ENCODE results near the gene OR51S1. TPM values are rescaled to one million over a fixed set of nuclear protein-coding genes. Genes with fewer than 3 reads are reported as not detected.
"Not testable (repeated sequence)": the region's sequence is repeated elsewhere in the genome, so short reads cannot be mapped to it uniquely, and the experiment has no call there.

Gene OR51S1, protein sequence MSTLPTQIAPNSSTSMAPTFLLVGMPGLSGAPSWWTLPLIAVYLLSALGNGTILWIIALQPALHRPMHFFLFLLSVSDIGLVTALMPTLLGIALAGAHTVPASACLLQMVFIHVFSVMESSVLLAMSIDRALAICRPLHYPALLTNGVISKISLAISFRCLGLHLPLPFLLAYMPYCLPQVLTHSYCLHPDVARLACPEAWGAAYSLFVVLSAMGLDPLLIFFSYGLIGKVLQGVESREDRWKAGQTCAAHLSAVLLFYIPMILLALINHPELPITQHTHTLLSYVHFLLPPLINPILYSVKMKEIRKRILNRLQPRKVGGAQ
- not detected in 2 replicates for total RNA-seq (2014; rRNA removed; shearing (Covaris generic))

DNA sequence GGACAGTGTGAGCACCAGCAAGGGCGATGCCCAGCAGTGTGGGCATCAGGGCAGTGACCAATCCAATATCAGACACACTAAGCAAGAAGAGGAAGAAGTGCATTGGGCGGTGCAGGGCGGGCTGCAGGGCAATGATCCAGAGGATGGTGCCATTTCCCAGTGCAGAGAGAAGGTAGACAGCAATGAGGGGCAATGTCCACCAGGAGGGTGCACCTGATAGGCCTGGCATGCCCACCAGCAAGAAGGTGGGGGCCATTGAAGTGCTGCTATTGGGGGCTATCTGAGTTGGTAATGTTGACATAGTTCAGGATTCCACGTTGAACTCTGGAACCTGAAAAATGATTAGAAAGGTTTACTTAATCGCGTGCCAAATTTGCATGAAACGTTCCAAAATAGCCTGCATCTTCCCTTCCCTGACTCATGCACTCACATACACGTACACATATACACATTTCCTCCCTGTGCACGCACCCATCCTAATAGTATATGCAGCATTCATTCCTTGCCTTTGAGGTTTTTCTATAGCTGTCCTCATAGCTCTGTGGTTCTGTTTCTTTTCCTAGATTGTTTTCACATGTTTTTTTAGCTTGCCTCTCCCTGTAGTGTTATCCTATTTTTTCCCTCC, at the start of gene OR51S1:
TSS of gene OR51S1 (minus strand) at position 301 of the 625 bp plus-strand sequence. CDS start at position 301, 0 bp downstream.
- Histone ChIP-seq H3K27ac (no peak within 1 kb of the TSS), H3K36me3 (no peaks in the 10 kb centered on the region), H3K4me3 (no peak within 1 kb of the TSS), H3K9me3 (replicated peaks) (no peaks in the 10 kb centered on the region), H3K27me3 (replicated peaks) (no peaks in the 10 kb centered on the region), H3K4me1 (replicated peaks) (no peaks in the 10 kb centered on the region)
- DNase-seq (ENCODE audit: low read depth in 1 of 2, low spot score in 2 of 2) = no peak

DNA sequence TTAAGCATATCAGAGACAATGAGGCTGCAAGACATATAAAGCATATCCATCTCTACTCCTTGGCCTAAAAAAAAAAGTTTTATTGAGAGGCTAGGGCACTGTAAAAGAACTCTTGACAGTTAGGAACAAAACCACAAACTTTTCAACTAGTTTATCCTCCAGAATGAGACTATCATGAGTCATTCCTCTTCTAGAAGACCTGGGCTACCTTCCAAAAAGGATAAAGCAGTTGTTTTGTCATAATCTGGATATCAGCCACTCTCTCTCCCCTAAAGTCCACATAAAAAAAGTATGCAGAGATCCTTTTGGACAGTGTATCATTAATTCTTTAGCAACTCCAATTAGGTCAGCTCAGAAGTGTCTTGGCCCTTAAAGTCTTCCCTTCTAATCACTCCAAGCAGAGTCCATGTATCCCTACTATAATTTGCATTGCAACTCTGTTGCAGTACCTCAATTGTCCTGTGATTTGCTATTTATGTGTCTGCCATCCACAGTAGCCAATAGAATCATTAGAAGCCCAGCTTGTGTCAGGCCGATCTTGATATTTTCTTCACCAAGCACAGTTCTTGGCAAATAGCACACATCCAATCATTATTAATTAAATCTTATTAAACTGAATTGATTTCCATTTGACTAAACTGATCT, 43.1 kb upstream of the OR51S1 start:
- peaks cover 14% of the 10 kb centered on the region for H3K4me1 ChIP-seq (replicated peaks)
- H3K36me3 ChIP-seq = no peaks in the 10 kb centered on the region
- H3K27me3 ChIP-seq (replicated peaks) = peaks cover 15% of the 10 kb centered on the region; the same call in 1 of the 2 replicates
- H3K9me3 ChIP-seq (replicated peaks) = no peaks in the 10 kb centered on the region
- no peak overlapping the region for H3K4me3 ChIP-seq
- peak in 1 of 2 experiments; percentile 87 for DNase-seq (ENCODE audit: low read depth in 1 of 2, low spot score in 2 of 2)
- H3K27ac ChIP-seq = 0 out of 2 replicates have a peak overlapping the region, but pooled peaks have one; percentile 2

DNA sequence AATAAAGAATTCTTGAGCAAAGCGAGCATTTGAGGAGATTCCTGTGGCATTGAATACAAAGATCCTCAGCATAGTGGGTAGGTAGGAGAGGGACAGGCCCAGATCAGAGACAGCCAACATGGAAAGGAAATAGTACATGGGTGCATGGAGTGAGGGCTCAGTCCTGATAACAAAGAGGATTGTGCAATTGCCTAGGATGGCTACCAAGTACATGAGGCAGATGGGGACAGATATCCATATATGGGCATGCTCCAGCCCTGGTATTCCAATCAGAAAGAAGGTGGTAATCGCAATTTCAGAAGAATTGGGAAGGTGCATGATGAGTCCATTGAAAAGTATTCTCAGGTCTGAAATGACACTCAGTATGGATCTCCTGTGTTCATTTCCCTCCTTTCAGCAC, 41.3 kb upstream of the OR51S1 start:
- peaks cover 14% of the 10 kb centered on the region for H3K4me1 ChIP-seq (replicated peaks)
- DNase-seq (ENCODE audit: low read depth in 1 of 2, low spot score in 2 of 2) = no peak
- H3K9me3 ChIP-seq (replicated peaks) = no peaks in the 10 kb centered on the region
- no peak overlapping the region for H3K27ac ChIP-seq
- H3K4me3 ChIP-seq = no peak overlapping the region
- no peaks in the 10 kb centered on the region for H3K36me3 ChIP-seq
- peaks cover 5% of the 10 kb centered on the region; the same call in 1 of the 2 replicates for H3K27me3 ChIP-seq (replicated peaks)

DNA sequence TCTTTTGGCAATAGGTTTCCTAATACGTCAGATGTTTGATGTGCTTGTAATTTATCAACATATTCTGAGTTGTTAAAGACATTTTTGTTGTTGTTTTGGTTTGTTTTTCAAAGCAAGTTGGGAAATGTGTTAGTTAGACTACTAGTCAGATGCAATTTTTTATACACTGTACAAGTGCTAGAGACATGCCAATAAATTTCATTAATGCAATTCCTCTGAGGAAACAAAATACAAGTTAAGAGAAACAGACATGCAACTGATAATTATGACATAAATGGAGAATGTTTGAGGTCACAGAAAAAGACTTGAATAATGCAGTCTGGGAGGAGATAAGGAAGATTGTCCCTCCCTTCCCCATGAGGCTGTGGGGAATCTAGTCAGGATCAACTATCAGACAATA, 38.6 kb upstream of the OR51S1 start:
- no peak overlapping the region for H3K4me3 ChIP-seq
- no peak for DNase-seq (ENCODE audit: low read depth in 1 of 2, low spot score in 2 of 2)
- H3K36me3 ChIP-seq = no peaks in the 10 kb centered on the region
- no peak overlapping the region for H3K27ac ChIP-seq
- no peaks in the 10 kb centered on the region; the same call in 1 of the 2 replicates for H3K27me3 ChIP-seq (replicated peaks)
- no peaks in the 10 kb centered on the region for H3K9me3 ChIP-seq (replicated peaks)
- H3K4me1 ChIP-seq (replicated peaks) = peaks cover 14% of the 10 kb centered on the region

DNA sequence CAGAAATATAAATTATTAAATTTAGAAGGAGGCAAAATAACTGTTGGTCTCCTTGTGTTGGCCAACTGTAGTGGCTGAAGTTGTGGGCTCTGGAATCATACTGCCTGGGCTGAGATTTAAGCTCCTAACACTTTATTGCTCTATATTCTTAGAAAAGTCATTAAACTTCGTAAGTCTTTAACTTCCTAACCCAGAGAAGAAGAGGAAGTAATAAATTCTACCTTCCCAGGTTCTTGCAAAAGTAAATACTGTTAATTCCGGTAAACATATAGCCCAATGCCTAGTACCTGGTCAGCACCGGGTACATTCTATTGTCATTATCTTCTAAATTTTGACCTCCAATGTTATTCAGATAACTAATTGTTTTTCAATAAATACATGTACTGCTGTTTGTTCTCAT, 37.2 kb upstream of the OR51S1 start:
- DNase-seq (ENCODE audit: low read depth in 1 of 2, low spot score in 2 of 2) = no peak
- no peaks in the 10 kb centered on the region for H3K9me3 ChIP-seq (replicated peaks)
- no peak overlapping the region for H3K4me3 ChIP-seq
- peaks cover 1% of the 10 kb centered on the region for H3K4me1 ChIP-seq (replicated peaks)
- no peaks in the 10 kb centered on the region for H3K36me3 ChIP-seq
- no peaks in the 10 kb centered on the region; the same call in 1 of the 2 replicates for H3K27me3 ChIP-seq (replicated peaks)
- no peak overlapping the region for H3K27ac ChIP-seq

DNA sequence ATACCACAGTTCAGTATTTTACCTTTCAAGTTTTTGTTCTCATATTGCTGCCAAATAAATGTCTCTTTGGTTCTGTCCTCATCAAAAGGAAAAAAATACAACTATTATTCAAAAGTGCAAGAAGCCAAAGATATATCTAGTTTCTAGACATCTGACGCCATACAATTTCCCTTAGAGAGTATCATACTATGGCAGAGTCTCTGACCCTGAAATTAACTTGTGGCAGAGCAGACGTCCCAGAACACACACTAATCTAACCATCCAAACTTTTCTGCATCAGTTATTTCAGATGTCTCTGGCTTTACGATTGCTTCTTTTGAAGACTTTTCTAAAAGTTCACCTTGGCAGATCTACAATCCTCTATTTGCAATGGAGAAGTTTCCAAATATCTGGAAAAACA, 35.4 kb upstream of the OR51S1 start:
- no peak overlapping the region for H3K27ac ChIP-seq
- H3K4me3 ChIP-seq = no peak overlapping the region
- H3K9me3 ChIP-seq (replicated peaks) = no peaks in the 10 kb centered on the region
- H3K4me1 ChIP-seq (replicated peaks) = no peaks in the 10 kb centered on the region
- DNase-seq (ENCODE audit: low read depth in 1 of 2, low spot score in 2 of 2) = no peak
- H3K36me3 ChIP-seq = no peaks in the 10 kb centered on the region
- no peaks in the 10 kb centered on the region; the same call in 1 of the 2 replicates for H3K27me3 ChIP-seq (replicated peaks)

DNA sequence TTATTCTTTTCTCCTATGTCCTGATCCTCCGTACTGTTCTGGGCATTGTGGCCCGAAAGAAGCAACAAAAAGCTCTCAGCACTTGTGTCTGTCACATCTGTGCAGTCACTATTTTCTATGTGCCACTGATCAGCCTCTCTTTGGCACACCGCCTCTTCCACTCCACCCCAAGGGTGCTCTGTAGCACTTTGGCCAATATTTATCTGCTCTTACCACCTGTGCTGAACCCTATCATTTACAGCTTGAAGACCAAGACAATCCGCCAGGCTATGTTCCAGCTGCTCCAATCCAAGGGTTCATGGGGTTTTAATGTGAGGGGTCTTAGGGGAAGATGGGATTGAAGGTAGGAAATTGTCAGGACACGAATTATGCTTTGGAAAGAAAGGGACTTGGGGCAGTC, 33.5 kb upstream of the OR51S1 start:
- Histone ChIP-seq H3K27ac (no peak overlapping the region), H3K9me3 (replicated peaks) (no peaks in the 10 kb centered on the region), H3K27me3 (replicated peaks) (no peaks in the 10 kb centered on the region; the same call in 1 of the 2 replicates), H3K4me1 (replicated peaks) (no peaks in the 10 kb centered on the region), H3K4me3 (no peak overlapping the region), H3K36me3 (no peaks in the 10 kb centered on the region)
- DNase-seq (ENCODE audit: low read depth in 1 of 2, low spot score in 2 of 2) = no peak

DNA sequence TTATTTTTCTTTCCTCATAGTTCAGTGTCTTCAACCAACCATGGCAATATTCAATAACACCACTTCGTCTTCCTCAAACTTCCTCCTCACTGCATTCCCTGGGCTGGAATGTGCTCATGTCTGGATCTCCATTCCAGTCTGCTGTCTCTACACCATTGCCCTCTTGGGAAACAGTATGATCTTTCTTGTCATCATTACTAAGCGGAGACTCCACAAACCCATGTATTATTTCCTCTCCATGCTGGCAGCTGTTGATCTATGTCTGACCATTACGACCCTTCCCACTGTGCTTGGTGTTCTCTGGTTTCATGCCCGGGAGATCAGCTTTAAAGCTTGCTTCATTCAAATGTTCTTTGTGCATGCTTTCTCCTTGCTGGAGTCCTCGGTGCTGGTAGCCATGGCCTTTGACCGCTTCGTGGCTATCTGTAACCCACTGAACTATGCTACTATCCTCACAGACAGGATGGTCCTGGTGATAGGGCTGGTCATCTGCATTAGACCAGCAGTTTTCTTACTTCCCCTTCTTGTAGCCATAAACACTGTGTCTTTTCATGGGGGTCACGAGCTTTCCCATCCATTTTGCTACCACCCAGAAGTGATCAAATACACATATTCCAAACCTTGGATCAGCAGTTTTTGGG, 33.0 kb upstream of the OR51S1 start, which contains the start of gene OR51T1:
TSS of gene OR51T1 (plus strand) at position 41 of the 641 bp plus-strand sequence. CDS start at position 41, 0 bp downstream.
- Histone ChIP-seq H3K27ac (no peak within 1 kb of the TSS), H3K27me3 (replicated peaks) (no peaks in the 10 kb centered on the region; the same call in 1 of the 2 replicates)

DNA sequence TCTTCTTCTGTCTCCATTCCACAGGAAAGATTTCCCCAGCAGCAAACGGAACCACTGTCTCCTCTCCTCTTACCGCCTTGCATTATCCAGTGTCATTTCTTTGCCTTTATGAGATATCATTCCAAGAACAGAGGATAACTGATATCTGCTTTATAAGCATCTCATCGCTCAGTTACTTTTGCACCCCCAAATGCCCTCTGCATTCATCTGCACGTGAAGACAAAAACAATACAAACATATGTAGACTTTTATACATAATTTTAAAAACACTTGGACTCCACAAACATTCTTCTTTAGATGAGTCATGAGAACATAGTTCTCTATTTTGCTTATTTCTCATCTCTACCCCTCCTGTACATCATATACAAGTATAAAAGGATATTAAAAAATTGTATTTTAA, 32.2 kb upstream of the OR51S1 start:
- DNase-seq (ENCODE audit: low read depth in 1 of 2, low spot score in 2 of 2) = no peak
- H3K9me3 ChIP-seq (replicated peaks) = no peaks in the 10 kb centered on the region
- no peaks in the 10 kb centered on the region for H3K4me1 ChIP-seq (replicated peaks)
- H3K27ac ChIP-seq = no peak overlapping the region
- H3K36me3 ChIP-seq = no peaks in the 10 kb centered on the region
- no peak overlapping the region for H3K4me3 ChIP-seq
- H3K27me3 ChIP-seq (replicated peaks) = no peaks in the 10 kb centered on the region; the same call in 1 of the 2 replicates

More for the DNA sequence above, 33.0 kb upstream of the OR51S1 start, which contains the start of gene OR51T1:
- no peak within 1 kb of the TSS for H3K4me3 ChIP-seq
- no peaks in the 10 kb centered on the region for H3K9me3 ChIP-seq (replicated peaks)
- no peak for DNase-seq (ENCODE audit: low read depth in 1 of 2, low spot score in 2 of 2)
- no peaks in the 10 kb centered on the region for H3K36me3 ChIP-seq
- no peaks in the 10 kb centered on the region for H3K4me1 ChIP-seq (replicated peaks)

DNA sequence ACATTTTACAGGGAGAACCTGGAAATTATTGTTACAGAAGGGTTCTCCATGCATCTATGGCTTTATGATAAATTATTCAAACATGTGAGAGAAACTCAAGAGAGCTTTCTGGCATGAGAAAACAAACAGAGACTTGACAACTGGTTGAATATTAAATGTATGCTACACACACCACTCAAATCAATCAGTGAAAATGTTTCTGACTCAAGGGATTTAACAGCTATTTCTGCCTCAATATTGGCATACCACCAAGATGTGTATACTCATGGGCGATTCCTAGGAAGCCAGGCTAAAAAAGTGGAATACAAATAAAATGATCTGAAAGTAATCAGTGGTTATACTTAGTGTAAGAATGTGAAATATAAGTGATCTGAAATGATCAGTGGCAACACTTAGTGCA, 16.8 kb upstream of the OR51S1 start:
- no peaks in the 10 kb centered on the region for H3K36me3 ChIP-seq
- no peak overlapping the region for H3K27ac ChIP-seq
- H3K9me3 ChIP-seq (replicated peaks) = no peaks in the 10 kb centered on the region
- no peaks in the 10 kb centered on the region for H3K27me3 ChIP-seq (replicated peaks)
- no peak for DNase-seq (ENCODE audit: low read depth in 1 of 2, low spot score in 2 of 2)
- no peaks in the 10 kb centered on the region for H3K4me1 ChIP-seq (replicated peaks)
- no peak overlapping the region for H3K4me3 ChIP-seq

DNA sequence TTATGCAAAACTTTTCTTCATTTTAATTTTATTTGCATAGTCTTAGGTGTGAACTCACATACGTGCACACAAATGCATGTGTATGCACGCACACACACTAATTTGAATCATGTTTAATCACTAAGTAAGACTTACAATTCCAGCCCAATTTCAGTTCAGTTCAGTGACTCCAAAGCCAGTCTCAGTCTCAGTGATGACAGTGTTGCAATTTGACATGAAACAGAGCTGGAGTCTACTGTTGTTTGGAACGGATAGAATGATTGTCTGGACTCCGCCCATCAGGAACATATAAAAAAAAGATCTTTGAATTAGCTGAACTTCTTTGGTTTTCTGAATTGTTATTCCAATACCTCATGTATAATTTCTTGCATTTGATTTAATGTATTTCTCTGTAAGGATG, 14.9 kb upstream of the OR51S1 start:
- no peaks in the 10 kb centered on the region for H3K4me1 ChIP-seq (replicated peaks)
- H3K9me3 ChIP-seq (replicated peaks) = peaks cover 4% of the 10 kb centered on the region; the same call in 1 of the 2 replicates
- no peak overlapping the region for H3K4me3 ChIP-seq
- no peak overlapping the region for H3K27ac ChIP-seq
- no peak for DNase-seq (ENCODE audit: low read depth in 1 of 2, low spot score in 2 of 2)
- no peaks in the 10 kb centered on the region for H3K36me3 ChIP-seq
- H3K27me3 ChIP-seq (replicated peaks) = no peaks in the 10 kb centered on the region

DNA sequence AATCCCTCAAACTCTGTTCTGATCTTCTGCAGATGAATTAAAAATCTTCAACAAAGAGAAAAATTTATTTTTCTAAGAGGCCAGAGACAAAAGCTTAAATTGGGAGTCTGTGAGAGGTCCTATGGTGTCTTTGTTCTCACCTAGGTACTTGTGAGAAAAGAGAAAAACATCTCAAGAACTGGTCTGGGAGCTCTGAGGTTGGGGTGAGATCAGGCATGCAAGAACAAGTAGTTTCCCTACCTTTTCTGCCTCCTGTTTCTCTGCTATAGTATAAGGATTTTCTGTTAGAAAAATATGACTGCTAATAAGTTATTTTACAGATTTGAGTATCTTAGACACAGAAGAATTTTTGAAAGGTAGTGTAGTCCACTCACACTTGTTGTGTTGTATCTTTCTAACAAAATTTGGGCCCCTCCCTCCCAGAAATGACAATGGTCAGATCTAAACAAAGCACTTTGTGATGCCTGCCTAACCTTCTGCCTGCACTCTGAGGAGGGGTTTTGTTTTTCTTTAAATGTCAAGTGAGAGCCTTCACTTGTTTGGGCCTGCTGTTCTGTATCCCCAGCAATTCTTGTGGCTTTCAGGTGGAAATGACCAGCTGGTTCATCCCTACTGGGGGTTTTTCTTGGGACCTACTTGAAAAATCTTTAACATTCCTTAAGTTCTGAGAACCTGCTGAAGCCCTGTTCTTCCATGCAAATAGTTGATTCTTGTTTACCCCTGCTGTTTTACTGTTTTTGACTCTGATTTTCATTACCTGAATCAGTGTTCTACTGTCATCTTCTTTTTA, 13.6 kb upstream of the OR51S1 start:
- no peak overlapping the region for H3K4me3 ChIP-seq
- no peaks in the 10 kb centered on the region for H3K36me3 ChIP-seq
- no peaks in the 10 kb centered on the region for H3K27me3 ChIP-seq (replicated peaks)
- no peak overlapping the region for H3K27ac ChIP-seq
- no peaks in the 10 kb centered on the region for H3K4me1 ChIP-seq (replicated peaks)
- no peak for DNase-seq (ENCODE audit: low read depth in 1 of 2, low spot score in 2 of 2)
- H3K9me3 ChIP-seq (replicated peaks) = peaks cover 4% of the 10 kb centered on the region; the same call in 1 of the 2 replicates

DNA sequence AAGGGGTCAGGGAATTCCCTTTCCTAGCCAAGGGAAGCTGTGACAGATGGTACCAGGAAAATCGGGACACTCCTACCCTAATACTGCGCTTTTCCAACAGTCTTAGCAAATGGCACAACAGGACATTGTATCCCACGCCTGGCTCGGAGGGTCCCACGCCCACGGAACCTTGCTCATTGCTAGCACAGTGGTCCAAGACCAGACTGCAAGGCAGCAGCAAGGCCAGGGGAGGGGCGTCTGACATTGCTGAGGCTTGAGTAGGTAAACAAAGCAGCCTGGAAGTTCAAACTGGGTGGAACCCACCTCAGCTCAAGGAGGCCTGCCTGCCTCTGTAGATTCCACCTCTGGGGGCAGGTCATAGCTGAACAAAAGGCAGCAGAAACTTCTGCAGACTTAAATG, 5.3 kb upstream of the OR51S1 start:
- not testable (repeated sequence) for DNase-seq (ENCODE audit: low read depth in 1 of 2, low spot score in 2 of 2); H3K27me3 ChIP-seq (replicated peaks); H3K4me3 ChIP-seq; H3K4me1 ChIP-seq (replicated peaks); H3K36me3 ChIP-seq; H3K9me3 ChIP-seq (replicated peaks); H3K27ac ChIP-seq

All from SJSA1 (cell line).